Measurements from ENCODE around the gene GTPBP10.

Gene GTPBP10

DNA sequence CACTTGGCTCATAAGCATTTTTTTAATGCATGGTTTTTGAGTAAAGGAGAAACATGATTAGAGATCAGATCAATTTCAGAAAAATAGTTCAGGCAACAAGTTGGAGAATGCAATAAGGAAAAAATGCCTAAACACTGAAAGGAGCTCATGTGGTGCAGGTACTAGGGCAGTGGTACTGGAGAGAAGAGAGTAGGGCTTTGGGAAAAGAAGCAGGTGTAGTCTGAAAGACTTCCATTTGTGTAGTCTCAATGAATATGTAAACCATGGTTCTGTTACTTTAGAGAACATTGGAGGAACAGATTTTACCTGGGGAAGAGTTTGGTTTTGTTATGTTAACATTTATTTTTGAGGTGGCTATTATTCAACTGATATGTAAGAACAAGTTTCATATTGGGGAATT lies 5.5 kb downstream of the GTPBP10 start:
- H3K4me3 ChIP-seq (replicated peaks; ENCODE audit: low read depth, low read length): no peak overlapping the region
- DNase-seq (ENCODE audit: extremely low read depth, low read depth): no peak
- TF ChIP-seq, protein P1, sequence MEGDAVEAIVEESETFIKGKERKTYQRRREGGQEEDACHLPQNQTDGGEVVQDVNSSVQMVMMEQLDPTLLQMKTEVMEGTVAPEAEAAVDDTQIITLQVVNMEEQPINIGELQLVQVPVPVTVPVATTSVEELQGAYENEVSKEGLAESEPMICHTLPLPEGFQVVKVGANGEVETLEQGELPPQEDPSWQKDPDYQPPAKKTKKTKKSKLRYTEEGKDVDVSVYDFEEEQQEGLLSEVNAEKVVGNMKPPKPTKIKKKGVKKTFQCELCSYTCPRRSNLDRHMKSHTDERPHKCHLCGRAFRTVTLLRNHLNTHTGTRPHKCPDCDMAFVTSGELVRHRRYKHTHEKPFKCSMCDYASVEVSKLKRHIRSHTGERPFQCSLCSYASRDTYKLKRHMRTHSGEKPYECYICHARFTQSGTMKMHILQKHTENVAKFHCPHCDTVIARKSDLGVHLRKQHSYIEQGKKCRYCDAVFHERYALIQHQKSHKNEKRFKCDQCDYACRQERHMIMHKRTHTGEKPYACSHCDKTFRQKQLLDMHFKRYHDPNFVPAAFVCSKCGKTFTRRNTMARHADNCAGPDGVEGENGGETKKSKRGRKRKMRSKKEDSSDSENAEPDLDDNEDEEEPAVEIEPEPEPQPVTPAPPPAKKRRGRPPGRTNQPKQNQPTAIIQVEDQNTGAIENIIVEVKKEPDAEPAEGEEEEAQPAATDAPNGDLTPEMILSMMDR (IDR thresholded peaks at IDR 0.05; ENCODE audit: low read depth, low read length, missing control alignments): no peak

DNA sequence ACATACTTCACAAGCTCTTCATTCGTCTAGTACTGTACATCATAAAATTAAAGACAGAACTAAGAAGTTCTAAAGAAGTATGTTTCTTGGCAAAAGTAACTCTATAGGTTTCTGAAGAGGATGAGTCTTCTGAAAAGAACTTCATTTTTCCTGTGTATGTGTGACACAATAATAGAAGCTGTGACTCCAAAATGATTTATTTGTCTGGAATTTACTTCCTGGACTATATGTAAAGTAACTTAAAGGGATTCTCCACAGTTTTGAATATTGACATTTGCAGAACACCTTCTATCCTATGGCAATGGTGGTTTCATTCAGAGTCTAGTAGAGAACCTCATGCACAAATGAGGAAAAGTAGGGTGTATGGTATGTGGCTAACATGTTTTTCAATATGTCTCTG lies 36.9 kb downstream of the GTPBP10 start:
- H3K4me3 ChIP-seq (replicated peaks; ENCODE audit: low read depth, low read length): no peak overlapping the region
- TF ChIP-seq, protein P1 (IDR thresholded peaks at IDR 0.05; ENCODE audit: low read depth, low read length, missing control alignments): no peak
- DNase-seq (ENCODE audit: extremely low read depth, low read depth): no peak

DNA sequence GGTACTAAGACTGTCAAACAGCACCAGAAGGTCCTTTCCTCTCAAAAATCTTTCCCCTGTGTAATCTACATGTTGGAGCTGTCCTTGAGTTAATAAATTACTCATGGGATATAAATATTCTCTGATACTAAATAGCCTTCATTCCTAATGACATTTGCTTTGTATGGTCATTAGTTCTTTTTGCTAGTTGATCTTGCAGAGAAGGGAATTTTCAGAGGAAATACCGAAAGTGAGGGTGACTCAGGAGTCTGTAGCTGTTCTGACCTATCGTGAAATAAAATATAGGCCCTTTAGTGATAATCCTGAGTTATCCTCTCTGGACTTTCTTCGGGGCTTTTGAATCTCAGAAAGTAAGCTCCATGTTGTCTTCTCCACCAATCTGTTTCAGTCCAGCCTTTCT lies 37.3 kb downstream of the GTPBP10 start:
- no peak overlapping the region for H3K4me3 ChIP-seq (replicated peaks; ENCODE audit: low read depth, low read length)
- no peak for DNase-seq (ENCODE audit: extremely low read depth, low read depth)
- TF ChIP-seq, protein P1 (IDR thresholded peaks at IDR 0.05; ENCODE audit: low read depth, low read length, missing control alignments): no peak

DNA sequence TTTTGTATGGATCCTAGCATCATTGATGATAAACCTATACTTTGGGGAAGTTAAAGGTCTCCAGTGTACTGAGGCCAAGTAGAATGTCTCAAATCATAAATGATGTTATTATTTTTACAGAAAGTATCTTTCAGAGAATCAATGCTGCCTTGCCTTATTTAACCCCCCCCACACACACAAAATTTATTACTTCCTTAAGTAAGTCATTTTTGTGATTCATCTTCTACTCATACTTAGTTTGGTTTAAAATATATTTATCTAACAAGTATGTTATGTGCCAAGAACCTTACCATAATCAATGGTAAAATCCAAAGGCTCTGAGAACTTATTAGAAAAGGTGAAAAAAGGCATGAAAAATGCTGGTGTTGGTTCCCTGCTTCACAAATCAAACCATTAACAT lies 37.9 kb downstream of the GTPBP10 start:
- DNase-seq (ENCODE audit: extremely low read depth, low read depth): no peak
- TF ChIP-seq, protein P1 (IDR thresholded peaks at IDR 0.05; ENCODE audit: low read depth, low read length, missing control alignments): no peak
- no peak overlapping the region for H3K4me3 ChIP-seq (replicated peaks; ENCODE audit: low read depth, low read length)

DNA sequence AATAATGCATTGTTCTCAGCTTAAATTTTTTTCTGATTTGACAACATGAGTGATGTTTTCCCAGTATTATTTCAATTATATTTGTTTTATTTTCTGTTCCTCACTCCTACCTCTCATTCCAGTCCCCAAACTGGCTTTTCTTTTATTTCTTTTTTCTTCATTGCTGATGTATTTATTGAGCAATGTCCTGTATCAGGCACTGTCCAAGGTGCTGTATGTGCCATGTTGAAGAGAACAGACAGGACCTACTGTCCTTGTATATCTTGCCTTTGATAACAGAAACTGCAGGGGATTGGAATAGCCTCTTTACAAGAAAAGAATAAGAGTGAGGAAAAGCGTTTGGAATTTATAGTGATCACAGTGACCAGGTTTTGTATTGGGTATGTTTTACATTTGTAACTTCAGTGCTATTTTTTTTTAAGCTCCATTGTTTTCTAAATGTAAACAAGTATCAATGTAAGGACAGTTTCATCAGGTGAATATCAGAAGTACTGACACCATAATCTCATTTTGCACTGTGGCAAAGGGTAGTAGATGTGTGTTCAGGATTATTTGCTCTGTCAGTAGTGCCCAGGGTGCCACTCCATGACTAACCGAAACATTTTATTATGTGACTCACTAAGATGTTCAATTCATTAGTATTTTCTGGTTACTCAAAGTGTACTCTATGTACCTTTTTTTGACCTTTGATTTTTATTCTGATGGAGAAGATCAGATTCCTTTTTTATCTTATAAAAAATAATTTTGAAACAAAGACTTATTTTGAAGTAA lies 41.1 kb downstream of the GTPBP10 start:
- no peak overlapping the region for H3K4me3 ChIP-seq (replicated peaks; ENCODE audit: low read depth, low read length)
- TF ChIP-seq, protein P1 (IDR thresholded peaks at IDR 0.05; ENCODE audit: low read depth, low read length, missing control alignments): no peak
- no peak for DNase-seq (ENCODE audit: extremely low read depth, low read depth)

DNA sequence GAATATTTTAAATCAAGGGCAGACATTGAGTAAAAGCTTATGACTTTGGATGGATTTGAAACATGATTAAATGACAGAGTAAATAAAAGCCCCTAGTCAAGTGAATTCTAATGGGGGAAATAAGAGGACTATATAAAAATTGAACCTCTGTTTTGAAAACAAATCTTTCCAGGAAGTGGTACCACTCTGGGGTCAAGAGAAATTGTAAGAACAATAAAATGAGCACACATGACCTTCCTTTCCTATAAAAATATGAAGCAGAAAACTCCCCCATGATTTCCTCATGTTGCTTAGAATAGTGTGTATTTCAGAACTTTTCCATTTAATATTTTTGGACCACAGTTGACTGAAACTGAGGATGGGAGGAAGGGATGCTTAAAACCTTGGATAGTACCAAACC lies 44.4 kb downstream of the GTPBP10 start:
- TF ChIP-seq, protein P1 (IDR thresholded peaks at IDR 0.05; ENCODE audit: low read depth, low read length, missing control alignments): no peak
- DNase-seq (ENCODE audit: extremely low read depth, low read depth): no peak
- H3K4me3 ChIP-seq (replicated peaks; ENCODE audit: low read depth, low read length): no peak overlapping the region

DNA sequence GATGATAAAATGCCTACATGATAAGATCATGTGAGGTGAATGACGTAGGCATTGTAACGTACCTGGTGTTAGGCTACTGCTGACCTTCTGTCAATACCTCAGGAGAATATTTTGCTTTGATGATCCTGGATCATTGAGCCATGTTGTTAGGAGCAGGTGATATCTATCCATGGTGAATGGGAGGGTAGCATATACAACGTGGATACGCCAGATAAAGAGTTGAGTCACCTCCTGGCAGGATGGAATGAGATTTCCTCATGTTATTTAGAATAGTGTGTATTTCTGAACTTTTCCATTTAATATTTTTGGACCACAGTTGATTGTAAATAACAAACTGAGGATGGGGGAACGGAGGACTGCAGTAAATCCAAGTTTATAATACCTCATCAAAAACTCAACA lies 45.0 kb downstream of the GTPBP10 start:
- DNase-seq (ENCODE audit: extremely low read depth, low read depth): no peak
- no peak overlapping the region for H3K4me3 ChIP-seq (replicated peaks; ENCODE audit: low read depth, low read length)
- TF ChIP-seq, protein P1 (IDR thresholded peaks at IDR 0.05; ENCODE audit: low read depth, low read length, missing control alignments): no peak
